IPS-18c (cell line): ENCODE measurements around the gene MT1M.
A peak's percentile ranks its signal among the peaks of the same experiment; 100 is the strongest.

Experiments used
- H3K4me3 ChIP-seq: 2 replicates; pipeline ENCODE4 v1.7.0; 2013; ENCODE audit warnings: low read depth, mild to moderate bottlenecking, low read length, moderate library complexity; ENCODE audit not compliant: insufficient read depth
- H3K9me3 ChIP-seq: one replicate; pipeline ENCODE4 v1.6.1; 2013; ENCODE audit warnings: mild to moderate bottlenecking, low read length, moderate library complexity; ENCODE audit not compliant: control insufficient read depth, insufficient read depth

MT1M gene

DNA sequence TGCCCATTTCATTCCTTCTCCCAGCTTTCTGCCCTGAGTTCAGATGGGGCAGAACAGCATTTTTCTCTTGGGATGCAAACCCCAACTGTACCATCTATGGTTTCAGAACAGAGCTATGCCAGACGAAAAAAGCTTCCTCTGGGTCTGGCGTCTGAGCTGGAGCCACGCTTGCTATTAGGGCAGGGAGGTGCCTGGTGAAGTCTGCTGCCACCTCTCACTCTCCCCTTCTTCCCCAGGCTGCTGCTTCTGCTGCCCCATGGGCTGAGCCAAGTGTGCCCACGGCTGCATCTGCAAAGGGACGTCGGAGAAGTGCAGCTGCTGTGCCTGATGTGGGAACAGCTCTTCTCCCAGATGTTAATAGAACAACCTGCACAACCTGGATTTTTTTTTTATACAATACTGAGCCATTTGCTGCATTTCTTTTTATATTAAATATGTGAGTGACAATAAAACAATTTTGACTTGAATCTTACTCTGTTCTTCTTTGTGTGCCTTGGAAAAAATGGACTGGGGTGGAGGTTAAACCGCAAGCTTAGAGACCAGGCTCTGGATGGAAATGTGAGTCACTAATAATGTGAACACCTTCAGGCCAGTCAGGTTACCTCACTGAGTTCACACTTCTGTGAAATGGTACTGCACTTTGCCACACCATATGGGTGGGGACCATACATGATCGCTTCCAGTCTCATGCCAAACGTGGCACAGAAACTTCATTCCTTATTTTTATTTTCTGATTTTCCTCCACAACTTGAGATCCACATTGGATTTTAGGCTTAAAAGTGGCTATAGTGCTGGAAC is 4.4 kb downstream of the MT1M start:
- H3K9me3 ChIP-seq, result no peaks in the 10 kb centered on the region

GRCh38 chr16:56637814-56638750 is 5.6 kb downstream of the MT1M start, which contains the start of gene MT1A:
Gene MT1A, plus strand, starts transcription at chr16:56638666. Its CDS starts 73 bp downstream, at chr16:56638739.
- no peaks in the 10 kb centered on the region for H3K9me3 ChIP-seq
- peak within 1 kb of the TSS; percentile 53 for H3K4me3 ChIP-seq

More for the DNA sequence above, 4.4 kb downstream of the MT1M start:
- H3K4me3 ChIP-seq, result no peak overlapping the region

GRCh38 chr16:56639045-56639444 is 6.6 kb downstream of the MT1M start:
- H3K9me3 ChIP-seq, result no peaks in the 10 kb centered on the region
- H3K4me3 ChIP-seq, result no peak overlapping the region; the same call in 1 of the 2 replicates

- H3K9me3 ChIP-seq, result no peaks in the 10 kb centered on the region
Measured at GRCh38 chr16:56640076-56640475, 7.6 kb downstream of the MT1M start.

DNA sequence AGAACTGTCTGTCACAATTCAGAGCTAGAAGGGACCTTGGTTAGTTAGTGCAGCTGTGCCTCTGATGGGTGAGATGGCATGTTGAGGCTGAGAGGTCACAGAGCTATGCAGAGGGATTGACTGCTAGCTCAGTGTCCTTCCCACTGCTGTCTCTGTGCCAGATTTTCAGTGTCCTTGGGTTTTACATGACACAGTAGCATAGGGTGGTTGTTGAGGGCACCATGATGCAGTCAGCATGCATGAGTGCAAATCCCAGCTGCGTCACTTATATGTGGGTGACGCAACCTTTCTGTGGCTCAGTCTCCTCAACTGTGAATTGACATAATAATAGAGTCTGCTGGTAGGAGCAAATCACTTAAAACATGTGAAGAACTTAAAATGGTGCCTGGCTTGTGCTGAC is 8.7 kb downstream of the MT1M start:
- no peaks in the 10 kb centered on the region for H3K9me3 ChIP-seq
- no peak overlapping the region for H3K4me3 ChIP-seq

More at GRCh38 chr16:56640076-56640475, 7.6 kb downstream of the MT1M start:
- no peak overlapping the region for H3K4me3 ChIP-seq

DNA sequence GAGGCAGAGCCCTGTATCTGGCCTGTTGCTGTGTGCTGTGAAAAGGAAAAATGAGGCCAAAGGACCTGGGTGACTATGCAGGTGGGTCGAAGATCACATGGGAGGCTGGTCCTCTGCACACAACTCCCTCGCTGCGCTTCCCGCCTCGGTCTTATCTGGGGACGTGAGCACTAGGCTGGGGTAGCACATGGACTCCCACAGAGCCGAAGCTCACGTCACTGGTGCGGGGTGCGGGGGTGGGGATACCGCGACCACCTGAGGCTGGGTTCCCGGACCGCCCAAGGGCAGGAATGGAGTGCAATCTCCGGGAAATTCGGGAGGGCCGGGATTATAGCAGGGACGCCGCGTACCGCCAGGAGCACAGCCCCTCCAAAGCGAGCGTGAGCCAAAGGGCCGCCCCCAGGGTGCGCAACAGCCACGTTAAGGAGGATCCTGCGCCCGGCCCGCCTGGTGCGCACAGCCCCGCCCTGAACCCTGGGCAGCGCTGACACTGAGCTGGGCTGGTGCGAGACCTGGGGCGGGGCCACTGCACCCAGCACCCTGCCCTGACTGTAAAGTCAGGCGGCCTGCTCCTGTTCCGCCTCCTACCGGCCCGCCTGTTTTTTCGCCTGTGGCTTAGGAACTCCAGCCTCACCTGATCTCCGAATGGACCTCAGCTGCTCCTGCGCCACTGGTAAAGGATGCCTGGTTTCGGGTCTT is 10.8 kb downstream of the MT1M start:
- peak overlapping the region; percentile 37; the same call in 1 of the 2 replicates for H3K4me3 ChIP-seq

GRCh38 chr16:56643833-56644232 is 11.4 kb downstream of the MT1M start:
- H3K9me3 ChIP-seq, result no peaks in the 10 kb centered on the region
- H3K4me3 ChIP-seq, result peak overlapping the region; percentile 37; the same call in 1 of the 2 replicates

More for the DNA sequence above, 10.8 kb downstream of the MT1M start:
- H3K9me3 ChIP-seq, result no peaks in the 10 kb centered on the region

DNA sequence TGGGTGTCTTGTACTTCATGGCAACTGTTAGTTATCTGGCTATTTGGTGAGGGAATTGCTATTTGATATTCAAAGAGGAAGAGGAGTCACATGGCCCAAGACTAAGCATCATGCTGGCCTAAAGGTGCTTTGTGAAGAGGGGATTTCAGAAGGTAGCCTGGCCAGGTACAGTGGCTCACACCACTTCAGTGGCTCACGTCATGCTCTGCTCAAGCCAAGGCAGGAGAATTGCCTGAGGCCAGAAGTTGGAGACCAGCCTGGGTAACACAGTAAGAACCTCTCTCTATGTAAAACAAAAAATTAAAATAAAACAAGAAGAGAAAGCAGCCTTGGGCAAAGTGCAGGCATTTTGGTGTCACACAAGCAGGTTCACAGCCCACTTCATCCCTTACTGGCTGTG is 12.9 kb downstream of the MT1M start:
- no peak overlapping the region for H3K4me3 ChIP-seq
- H3K9me3 ChIP-seq, result no peaks in the 10 kb centered on the region

DNA sequence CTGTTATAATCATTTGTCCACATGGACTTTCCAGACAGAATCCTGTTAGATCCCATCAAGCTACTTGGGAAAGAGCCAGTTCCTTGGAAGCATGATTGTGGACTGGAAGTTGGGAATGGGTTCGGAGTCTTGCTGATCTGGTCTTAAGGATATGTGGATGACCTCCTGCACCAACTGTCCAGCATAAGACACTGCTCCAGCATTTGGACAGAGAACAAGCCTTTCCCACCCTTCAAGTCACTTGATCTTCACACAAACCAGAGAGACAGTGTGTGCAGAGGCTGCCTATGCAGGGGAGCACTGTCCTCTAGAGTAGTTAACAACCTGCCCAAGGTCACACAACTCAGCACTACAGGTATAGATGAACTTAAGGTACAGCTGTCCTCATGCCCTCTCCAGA is 13.4 kb downstream of the MT1M start:
- Histone ChIP-seq H3K9me3 (no peaks in the 10 kb centered on the region), H3K4me3 (no peak overlapping the region)

GRCh38 chr16:56647641-56648431 is 15.4 kb downstream of the MT1M start:
- H3K9me3 ChIP-seq, result no peaks in the 10 kb centered on the region
- H3K4me3 ChIP-seq, result peak overlapping the region; percentile 15

DNA sequence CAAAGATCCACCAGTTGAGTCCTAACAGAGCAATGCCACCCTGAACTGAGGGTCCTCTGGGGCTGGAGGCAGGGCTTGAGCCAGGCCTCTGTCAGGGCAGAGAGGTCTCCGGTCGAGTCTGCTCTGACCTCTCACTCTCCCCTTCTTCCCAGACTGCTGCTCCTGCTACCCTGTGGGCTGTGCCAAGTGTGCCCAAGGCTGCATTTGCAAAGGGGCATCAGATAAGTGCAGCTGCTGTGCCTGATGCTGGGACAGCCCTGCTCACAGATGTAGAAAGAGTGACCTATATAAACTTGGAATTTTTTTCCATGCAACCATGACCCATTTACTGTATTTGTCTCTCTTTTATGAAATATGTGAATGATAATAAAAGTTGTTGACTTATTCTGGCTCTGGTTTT is 16.8 kb downstream of the MT1M start:
- Histone ChIP-seq H3K9me3 (no peaks in the 10 kb centered on the region), H3K4me3 (no peak overlapping the region)

DNA sequence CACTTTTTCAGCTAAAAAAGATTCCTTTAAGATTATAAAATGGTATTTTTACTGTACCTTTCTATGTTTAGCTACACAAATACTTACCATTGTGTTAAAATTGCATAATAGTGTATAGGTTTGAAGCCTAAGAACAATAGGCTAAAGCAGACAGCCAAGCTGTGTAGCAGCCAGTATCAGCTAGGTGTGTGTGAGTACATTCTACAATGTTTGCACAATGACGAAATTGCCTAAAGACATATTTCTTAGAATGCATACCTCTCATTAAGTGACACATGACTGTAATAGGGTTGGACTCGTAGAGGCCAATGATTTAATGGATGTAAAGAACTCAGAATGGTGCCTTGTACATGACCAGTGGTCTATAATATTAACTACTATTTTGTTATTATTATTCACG is 17.4 kb downstream of the MT1M start:
- no peak overlapping the region for H3K4me3 ChIP-seq
- no peaks in the 10 kb centered on the region for H3K9me3 ChIP-seq

DNA sequence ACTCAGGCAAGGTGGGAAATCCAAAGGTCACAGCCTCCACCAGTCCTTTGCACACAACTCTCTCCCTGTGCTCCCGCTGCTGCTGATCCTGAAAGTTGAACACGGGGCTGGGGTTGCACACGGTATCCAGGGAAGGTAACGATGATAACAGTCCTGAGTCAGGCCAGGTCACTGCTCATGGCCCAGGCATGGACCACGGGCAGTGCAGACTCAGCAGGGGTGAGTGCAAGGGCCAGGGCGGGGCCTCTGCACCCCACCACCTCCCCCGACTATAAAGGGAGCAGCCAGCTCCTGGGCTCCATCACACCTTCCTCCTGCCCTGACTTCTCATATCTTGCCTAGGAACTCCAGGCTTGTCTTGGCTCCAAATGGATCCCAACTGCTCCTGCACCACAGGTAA is 19.1 kb downstream of the MT1M start, which contains the start of gene MT1B:
MT1B (plus strand) TSS at position 301 of the 400 bp plus-strand sequence; CDS start at position 369, 68 bp downstream.
- Histone ChIP-seq H3K9me3 (no peaks in the 10 kb centered on the region), H3K4me3 (no peak within 1 kb of the TSS)

- H3K4me3 ChIP-seq, result no peak overlapping the region
- no peaks in the 10 kb centered on the region for H3K9me3 ChIP-seq
Measured at GRCh38 chr16:56652600-56652999, 20.1 kb downstream of the MT1M start.

GRCh38 chr16:56653218-56653617 is 20.8 kb downstream of the MT1M start:
- peaks cover 2% of the 10 kb centered on the region for H3K9me3 ChIP-seq
- H3K4me3 ChIP-seq, result no peak overlapping the region

DNA sequence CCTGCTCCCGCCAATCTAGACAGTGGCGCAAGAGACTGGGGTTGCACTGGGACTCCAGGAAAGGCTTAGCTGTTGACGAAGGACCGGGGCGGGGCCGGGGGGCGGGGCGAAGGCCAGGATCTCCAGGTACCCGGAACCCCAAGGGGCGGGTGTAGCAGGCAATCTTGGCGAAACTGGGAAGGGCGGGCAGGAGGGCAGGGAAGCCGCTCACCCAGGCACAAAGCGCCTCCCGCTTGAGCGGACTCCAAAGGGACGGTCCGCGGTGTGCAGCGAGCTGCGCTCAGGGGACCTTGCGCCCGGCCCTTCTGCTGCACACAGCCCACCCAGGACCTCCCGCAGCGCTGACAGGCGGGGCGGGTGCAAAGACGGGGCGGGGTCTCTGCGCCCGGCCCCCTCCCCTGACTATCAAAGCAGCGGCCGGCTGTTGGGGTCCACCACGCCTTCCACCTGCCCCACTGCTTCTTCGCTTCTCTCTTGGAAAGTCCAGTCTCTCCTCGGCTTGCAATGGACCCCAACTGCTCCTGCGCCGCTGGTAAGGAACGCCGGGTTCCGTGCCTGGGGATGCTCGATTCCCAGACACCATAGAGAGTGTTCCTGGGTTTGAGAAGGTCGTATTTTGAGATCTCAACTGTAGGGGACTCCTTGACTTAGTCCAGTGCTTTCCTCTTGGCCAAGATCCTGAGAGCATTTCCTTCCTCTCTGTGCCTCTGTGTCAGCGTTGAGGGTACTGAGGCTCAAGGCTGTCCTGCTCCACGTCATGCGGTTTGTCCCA is 25.3 kb downstream of the MT1M start, which contains the start of gene MT1F:
MT1F (plus strand) TSS at position 405 of the 772 bp plus-strand sequence; CDS start at position 505, 100 bp downstream.
- Histone ChIP-seq H3K9me3 (peaks cover 4% of the 10 kb centered on the region), H3K4me3 (peak within 1 kb of the TSS; percentile 52)
